A549 (cell line): ENCODE results near the gene RNASE4. TPM values are rescaled to one million over a fixed set of nuclear protein-coding genes. Genes with fewer than 3 reads are reported as not detected.
A peak's percentile ranks its signal among the peaks of the same experiment; 100 is the strongest.

ENCODE experiments used
- ATAC-seq, 2 experiments: fragments of 200-7000 bp in 1 of 2; fragments of >200 bp in 1 of 2; cut with Nextera tagmentation in 1 of 2; cut with Tn5 transposase in 1 of 2; 3 replicates each; pipeline versions ENCODE4 v1.8.0 to v1.9.1; 2018 to 2020; ENCODE audit warnings: mild to moderate bottlenecking in 1 of 2, moderate library complexity in 1 of 2
- CTCF ChIA-PET: fragments of 300-600 bp; sonication (Branson Sonifier 250); formaldehyde crosslinking; extraction: SDS; loops from one replicate; lab custom pipeline; 2021; ENCODE audit warnings: antibody characterized with exemption, inconsistent platforms; lab: Yijun Ruan, JAX
- POLR2A ChIA-PET: fragments of 350-600 bp; formaldehyde crosslinking; extraction: SDS; loops from one replicate; lab custom pipeline; 2021; ENCODE audit warnings: antibody characterized with exemption, inconsistent platforms; lab: Yijun Ruan, JAX
- DNase-seq, 2 experiments: peaks; one replicate each; pipeline versions ENCODE4 v3.0.0 to v3.0.0-alpha.2; 2011 to 2016; ENCODE audit warnings: low read depth in 1 of 2, low spot score in 1 of 2
- FAIRE-seq: peaks from 2 replicates; lab custom pipeline; 2011; peaks lifted over from hg19 to GRCh38; lab: Jason Lieb, UNC
- H3K27ac ChIP-seq, 2 experiments: fragments of >200 bp; sonication (Bioruptor Twin); formaldehyde crosslinking; 3 replicates each; pipeline ENCODE4 v1.5.1; 2016 to 2017
- H3K4me1 ChIP-seq: fragments of >200 bp; sonication (Bioruptor Twin); formaldehyde crosslinking; 3 replicates; pipeline ENCODE4 v1.6.1; 2016
- H3K4me2 ChIP-seq: fragments of >200 bp; sonication (Bioruptor Twin); formaldehyde crosslinking; 3 replicates; pipeline ENCODE4 v1.6.1; 2016
- H3K4me3 ChIP-seq: fragments of >200 bp; sonication (Bioruptor Twin); formaldehyde crosslinking; 3 replicates; pipeline ENCODE4 v1.5.1; 2016
- H3K9me3 ChIP-seq: fragments of >200 bp; sonication (Bioruptor Twin); formaldehyde crosslinking; 3 replicates; pipeline ENCODE4 v1.6.1; 2016
- BCL3 ChIP-seq: fragments of >200 bp; sonication (Bioruptor Twin); formaldehyde crosslinking; IDR thresholded peaks from 3 replicates; pipeline ENCODE4 v1.6.1; 2016
- CHD4 ChIP-seq: fragments of 200-600 bp; sonication (generic); IDR thresholded peaks from 2 replicates; pipeline ENCODE4 v1.6.1; 2016; ENCODE audit warnings: antibody characterized with exemption, mild to moderate bottlenecking, borderline replicate concordance
- CTCF ChIP-seq: fragments of >200 bp; sonication (Bioruptor Twin); formaldehyde crosslinking; IDR thresholded peaks from 3 replicates; pipeline ENCODE4 v1.5.1; 2016
- EP300 ChIP-seq, 2 experiments: fragments of >200 bp; sonication (Bioruptor Twin); formaldehyde crosslinking; IDR thresholded peaks; 2 replicates in 1 of 2; 3 replicates in 1 of 2; pipeline ENCODE4 v1.6.1; 2016 to 2017
- FOSB ChIP-seq: fragments of 250-450 bp; sonication (Bioruptor Pico); IDR thresholded peaks from 2 replicates; pipeline ENCODE4 v1.5.0; 2020; ENCODE audit warnings: mild to moderate bottlenecking, moderate library complexity
- HES2 ChIP-seq: fragments of >200 bp; sonication (Bioruptor Twin); formaldehyde crosslinking; IDR thresholded peaks from 2 replicates; pipeline ENCODE4 v1.6.1; 2016
- HMGXB4 ChIP-seq: fragments of 250-450 bp; sonication (Bioruptor Pico); IDR thresholded peaks from 2 replicates; pipeline ENCODE4 v1.5.0; 2021; ENCODE audit warnings: mild to moderate bottlenecking, moderate library complexity, borderline replicate concordance
- HOXB5 ChIP-seq: fragments of 250-450 bp; sonication (Bioruptor Pico); IDR thresholded peaks from 2 replicates; pipeline ENCODE4 v1.5.0; 2020; ENCODE audit warnings: mild to moderate bottlenecking, moderate library complexity
- JUNB ChIP-seq: fragments of >200 bp; sonication (Bioruptor Twin); formaldehyde crosslinking; IDR thresholded peaks from 2 replicates; pipeline ENCODE4 v1.6.1; 2016
- MAFK ChIP-seq: fragments of 450-650 bp; IDR thresholded peaks from 2 replicates; pipeline ENCODE4 v1.6.1; 2014; ENCODE audit not compliant: partially characterized antibody
- MYC ChIP-seq: IDR thresholded peaks from 2 replicates; pipeline ENCODE4 v1.6.1; 2012; ENCODE audit warnings: mild to moderate bottlenecking, inconsistent platforms, low read length, improper control_type of control experiment, borderline replicate concordance
- NFE2L2 ChIP-seq: fragments of 150-350 bp; conservative IDR thresholded peaks from 2 replicates; pipeline ENCODE4 v1.6.1; 2014; ENCODE audit warnings: low read length
- RCOR1 ChIP-seq: fragments of 150-350 bp; IDR thresholded peaks from 2 replicates; pipeline ENCODE4 v1.6.1; 2014; ENCODE audit warnings: antibody characterized with exemption, low read length, low read depth
- USF2 ChIP-seq: fragments of 450-650 bp; IDR thresholded peaks from 2 replicates; pipeline ENCODE4 v1.6.1; 2014; ENCODE audit warnings: antibody characterized with exemption
- ZNF302 ChIP-seq: fragments of 250-450 bp; sonication (Bioruptor Pico); IDR thresholded peaks from 2 replicates; pipeline ENCODE4 v1.9.0; 2021; ENCODE audit warnings: inconsistent platforms, mild to moderate bottlenecking, moderate library complexity
- WGBS: methylation state at CpG from one replicate; pipeline ENCODE4 v1.1.6; 2017; ENCODE audit errors: missing lambda C conversion rate; 5-methylcytosine and 5-hydroxymethylcytosine counted together
- polyA plus RNA-seq, 4 experiments: library from polyadenylated mRNA; depleted of rRNA in 3 of 4; stranded (reverse); fragments of >200 nt; fragmentation: RNase III in 1 of 4; extraction: RNeasy Plus Mini Kit Qiagen cat#74134 plus additional on column Dnase treatment in 1 of 4; gene quantifications; 2 replicates in 3 of 4; 3 replicates in 1 of 4; pipeline ENCODE4 v1.2.3, GENCODE V29; 2011 to 2017

Gene RNASE4
- polyA plus RNA-seq, 2 of the 4 experiments (the other 2 are of a cell fraction): 8.6 to 77.4 TPM

GRCh38 chr14:20675669-20676068, 8.7 kb upstream of the RNASE4 start:
- FAIRE-seq: no peak
- ChIA-PET POLR2A (no interaction called here), CTCF (interaction anchor here (13.8 kb wide), 1 partner anchor 15 kb away, joined by 191 read pairs; no protein-coding TSS in a partner anchor)
- TF ChIP-seq JUNB (no peak), CHD4 (no peak), ZNF302 (CRISPR knock-in tag) (no peak), HOXB5 (CRISPR knock-in tag) (no peak), MAFK (no peak), HES2 (no peak), NFE2L2 (no peak), USF2 (no peak), CTCF (no peak), MYC (no peak), HMGXB4 (CRISPR knock-in tag) (no peak)
- peaks cover 16% of the 10 kb centered on the region for H3K4me1 ChIP-seq
- no peak for ATAC-seq
- WGBS: 74% methylated on average over 2 of the region's 2 CpGs
- H3K4me2 ChIP-seq: no peak overlapping the region
- no peak for DNase-seq
- no peak overlapping the region for H3K27ac ChIP-seq
- H3K4me3 ChIP-seq: no peak overlapping the region
- H3K9me3 ChIP-seq: no peaks in the 10 kb centered on the region

- 31% methylated on average over 2 of the region's 2 CpGs for WGBS
- Histone ChIP-seq H3K4me2 (no peak overlapping the region), H3K9me3 (no peaks in the 10 kb centered on the region), H3K27ac (no peak overlapping the region), H3K4me1 (peaks cover 18% of the 10 kb centered on the region), H3K4me3 (no peak overlapping the region)
- ChIA-PET POLR2A (no interaction called here), CTCF (interaction anchor here (1.1 to 13.8 kb wide), 3 partner anchors 15 to 296 kb away, joined by 4 to 191 read pairs (median 7); no protein-coding TSS in a partner anchor)
- FAIRE-seq (no peak), ATAC-seq (no peak), DNase-seq (no peak)
- TF ChIP-seq RCOR1: no peak
- TF ChIP-seq HES2: no peak
- TF ChIP-seq FOSB (CRISPR knock-in tag): no peak
- no peak for TF ChIP-seq BCL3
Observed at GRCh38 chr14:20676072-20676471, 8.3 kb upstream of the RNASE4 start.

GRCh38 chr14:20679907-20680306, 4.5 kb upstream of the RNASE4 start:
- 33% methylated on average over 1 of the region's 1 CpG for WGBS
- H3K4me3 ChIP-seq: no peak overlapping the region; the same call in 2 of the 3 replicates
- peak; percentile 56 to 72 for DNase-seq
- ChIA-PET POLR2A (interaction anchor here (3.0 kb wide), 1 partner anchor 16 kb away, joined by 21 read pairs; no protein-coding TSS in a partner anchor), CTCF (interaction anchor here (0.9 to 13.8 kb wide), 10 partner anchors 11 to 412 kb away, joined by 3 to 191 read pairs (median 4); no protein-coding TSS in a partner anchor)
- no peaks in the 10 kb centered on the region for H3K9me3 ChIP-seq
- no peak for FAIRE-seq
- ATAC-seq: no peak
- peaks cover 13% of the 10 kb centered on the region for H3K4me1 ChIP-seq
- peak overlapping the region; percentile 81 for H3K4me2 ChIP-seq
- no peak for TF ChIP-seq HES2
- peak; percentile 88 for TF ChIP-seq USF2
- no peak for TF ChIP-seq EP300 (IDR thresholded peaks at IDR 0.05)
- TF ChIP-seq ZNF302 (CRISPR knock-in tag): no peak
- no peak overlapping the region for H3K27ac ChIP-seq
